GM12878 (cell line): ENCODE measurements around the gene GNAO1. TPM values are rescaled to one million over a fixed set of nuclear protein-coding genes. Genes with fewer than 3 reads are reported as not detected.

Experiments used
- ATAC-seq: fragments of 200-7000 bp; cut with Tn5 transposase; 3 replicates; pipeline ENCODE4 v1.9.1; 2020; ENCODE audit warnings: mild to moderate bottlenecking, moderate library complexity
- BruUV-seq: library from RNA; stranded (reverse); fragments of 400-500 nt; replicated peaks from 2 replicates; lab custom pipeline; 2021; lab: Mats Ljungman, UMichigan
- CTCF ChIA-PET: fragments of 300-600 bp; sonication (Branson Sonifier 250); formaldehyde crosslinking; extraction: SDS; loops from one replicate; lab custom pipeline; 2021; ENCODE audit warnings: inconsistent platforms; lab: Yijun Ruan, JAX
- POLR2A ChIA-PET: fragments of 350-600 bp; formaldehyde crosslinking; extraction: SDS; loops from one replicate; lab custom pipeline; 2021; ENCODE audit warnings: inconsistent platforms; lab: Charles Lee
- RAD21 ChIA-PET: fragments of 300-600 bp; sonication (Branson Sonifier 250); formaldehyde crosslinking; loops from one replicate; lab custom pipeline; 2023; ENCODE audit warnings: antibody characterized with exemption; ENCODE audit not compliant: unreplicated experiment; lab: Charles Lee
- SMC1A ChIA-PET: fragments of 300-600 bp; sonication (Branson Sonifier 250); formaldehyde crosslinking; loops from one replicate; lab custom pipeline; 2023; ENCODE audit not compliant: unreplicated experiment, uncharacterized antibody; lab: Charles Lee
- DNase-seq: peaks from one replicate; pipeline ENCODE4 v3.0.0-alpha.2; 2011; ENCODE audit warnings: low read depth, low spot score
- FAIRE-seq: peaks from 3 replicates; lab custom pipeline; 2011; peaks lifted over from hg19 to GRCh38; lab: Jason Lieb, UNC
- H2AFZ ChIP-seq: 2 replicates; pipeline ENCODE4 v1.6.0; 2011; ENCODE audit warnings: low read depth, low read length, control low read depth; ENCODE audit not compliant: control insufficient read depth
- H3K27ac ChIP-seq: 2 replicates; pipeline ENCODE4 v1.5.1; 2011; ENCODE audit warnings: control low read depth; ENCODE audit not compliant: control insufficient read depth, insufficient read depth
- H3K27me3 ChIP-seq, 2 experiments: replicated peaks in 1 of 2; 2 replicates each; pipeline versions ENCODE4 v1.6.0 to v1.6.1; 2011; ENCODE audit warnings: low read length in 1 of 2; ENCODE audit not compliant: control insufficient read depth in 2 of 2, insufficient read depth in 2 of 2
- H3K36me3 ChIP-seq, 2 experiments: 2 replicates each; pipeline ENCODE4 v1.5.1; 2011; ENCODE audit warnings: low read length in 1 of 2; ENCODE audit not compliant: control insufficient read depth in 2 of 2, insufficient read depth in 2 of 2
- H3K4me1 ChIP-seq: 2 replicates; pipeline ENCODE4 v1.6.1; 2011; ENCODE audit warnings: mild to moderate bottlenecking, low read length, moderate library complexity, mixed read lengths; ENCODE audit not compliant: control insufficient read depth, insufficient read depth
- H3K4me2 ChIP-seq: 2 replicates; pipeline ENCODE4 v1.6.0; 2011; ENCODE audit warnings: control low read depth; ENCODE audit not compliant: control insufficient read depth, insufficient read depth
- H3K4me3 ChIP-seq: fragments of 200-600 bp; sonication (generic); 2 replicates; pipeline ENCODE4 v1.5.1; 2016
- H3K79me2 ChIP-seq: 2 replicates; pipeline ENCODE4 v1.6.0; 2011; ENCODE audit warnings: low read length; ENCODE audit not compliant: control insufficient read depth, insufficient read depth
- H3K9ac ChIP-seq: 2 replicates; pipeline ENCODE4 v1.8.0; 2011; ENCODE audit warnings: low read length, control low read depth, mixed read lengths; ENCODE audit not compliant: control insufficient read depth, insufficient read depth
- H3K9me3 ChIP-seq: replicated peaks from 3 replicates; pipeline ENCODE4 v1.5.1; 2011; ENCODE audit warnings: mild to moderate bottlenecking, low read length; ENCODE audit not compliant: control insufficient read depth, insufficient read depth
- H4K20me1 ChIP-seq: 2 replicates; pipeline ENCODE4 v1.6.0; 2011; ENCODE audit not compliant: control insufficient read depth, insufficient read depth
- BACH1 ChIP-seq: fragments of 450-650 bp; IDR thresholded peaks from 2 replicates; pipeline ENCODE4 v1.6.1; 2017; ENCODE audit warnings: mild to moderate bottlenecking, borderline replicate concordance
- BRCA1 ChIP-seq: IDR thresholded peaks from 2 replicates; pipeline ENCODE4 v1.6.1; 2011; ENCODE audit warnings: low read depth, low read length, improper control_type of control experiment
- CEBPB ChIP-seq, 2 experiments: fragments of 150-350 bp in 1 of 2; IDR thresholded peaks; 2 replicates each; pipeline ENCODE4 v1.6.1; 2012 to 2014; ENCODE audit warnings: low read depth in 2 of 2, low read length in 2 of 2, borderline replicate concordance in 1 of 2, inconsistent platforms in 1 of 2
- CTCF ChIP-seq, 3 experiments: IDR thresholded peaks in 2 of 3; conservative IDR thresholded peaks in 1 of 3; 2 replicates each; pipeline ENCODE4 v1.5.1; 2011; ENCODE audit warnings: low read depth in 3 of 3, low read length in 3 of 3, mild to moderate bottlenecking in 3 of 3, control low read depth in 2 of 3, moderate library complexity in 2 of 3, inconsistent platforms in 1 of 3, mixed read lengths in 1 of 3; ENCODE audit not compliant: control insufficient read depth in 2 of 3, insufficient read depth in 1 of 3; ENCODE audit errors: extremely low read depth in 1 of 3
- DPF2 ChIP-seq: fragments of 450-650 bp; IDR thresholded peaks from 2 replicates; pipeline ENCODE4 v1.6.1; 2017; ENCODE audit warnings: mild to moderate bottlenecking
- HDAC2 ChIP-seq: fragments of 200-600 bp; sonication (generic); IDR thresholded peaks from 2 replicates; pipeline ENCODE4 v1.6.1; 2017
- POLR2A ChIP-seq: IDR thresholded peaks from 2 replicates; pipeline ENCODE4 v1.6.1; 2011; ENCODE audit warnings: low read depth, mild to moderate bottlenecking, low read length
- RUNX3 ChIP-seq: IDR thresholded peaks from 2 replicates; pipeline ENCODE4 v1.6.1; 2012; ENCODE audit warnings: low read length, inconsistent platforms
- SPI1 ChIP-seq: IDR thresholded peaks from 2 replicates; pipeline ENCODE4 v1.6.1; 2011; ENCODE audit warnings: low read depth, mild to moderate bottlenecking, low read length, moderate library complexity, borderline replicate concordance; ENCODE audit not compliant: insufficient read depth
- SREBF1 ChIP-seq: IDR thresholded peaks from 2 replicates; pipeline ENCODE4 v1.6.1; 2012; ENCODE audit warnings: mild to moderate bottlenecking, low read length
- ZNF622 ChIP-seq: fragments of 450-650 bp; IDR thresholded peaks from 2 replicates; pipeline ENCODE4 v1.6.1; 2017; ENCODE audit warnings: mild to moderate bottlenecking, inconsistent platforms
- WGBS: methylation state at CpG from one replicate; pipeline ENCODE4 v1.1.6; 2016; ENCODE audit warnings: low lambda C conversion rate; ENCODE audit not compliant: insufficient replicate concordance, insufficient coverage; ENCODE audit errors: missing lambda C conversion rate; 5-methylcytosine and 5-hydroxymethylcytosine counted together
- in situ Hi-C: fragments of 300-500 bp; cut with MboI; formaldehyde crosslinking; loops from 9 replicates; pipeline ENCODE4 v1.14.3; 2018; ENCODE audit warnings: mixed read lengths
- intact Hi-C: fragments of 100-400 bp; cut with micrococcal nuclease; formaldehyde crosslinking; loops from one replicate; pipeline ENCODE4 v1.14.2; 2022; ENCODE audit not compliant: unreplicated experiment
- polyA plus RNA-seq, 11 experiments: library from polyadenylated mRNA; depleted of rRNA in 4 of 11; unstranded in 6 of 11; stranded (reverse) in 5 of 11; fragments of >200 nt; fragmentation: Nextera tagmentation in 4 of 11; fragmentation: Illumina TruSeq in 1 of 11; extraction: Ambion mirVana in 4 of 11; extraction: Trizol in 1 of 11; gene quantifications; 1 replicate in 1 of 11; 2 replicates in 10 of 11; pipeline versions ENCODE4 v1.2.1 to v1.2.3, GENCODE V29; 2011 to 2016; ENCODE audit warnings: inconsistent platforms in 2 of 11, missing spikeins in 2 of 11, low read depth in 1 of 11
- total RNA-seq, 4 experiments: library from RNA; depleted of rRNA in 3 of 4; stranded (reverse); fragments of >200 nt in 3 of 4; fragmentation: Illumina TruSeq in 1 of 4; extraction: Trizol in 1 of 4; gene quantifications; 2 replicates each; pipeline versions ENCODE4 v1.2.1 to v1.2.3, GENCODE V29; 2013 to 2021
- TF ChIP-seq, protein P1 (sequence below): IDR thresholded peaks from 2 replicates; pipeline ENCODE4 v1.6.1; 2011; ENCODE audit warnings: borderline replicate concordance, low read depth, mild to moderate bottlenecking, moderate library complexity, mixed read lengths, low read length; ENCODE audit not compliant: insufficient read depth; ENCODE audit errors: extremely low read length
- TF ChIP-seq, protein P2 (sequence below): fragments of 450-650 bp; IDR thresholded peaks from 2 replicates; pipeline ENCODE4 v1.6.1; 2017; ENCODE audit warnings: low read depth, mild to moderate bottlenecking, moderate library complexity

Gene GNAO1
- total and polyA plus RNA-seq, 10 of the 15 experiments (the other 5 are each of a cell fraction or from before 2014, with no cell fraction given): 0.05 to 0.28 (median 0.14) TPM; not detected in 6

GRCh38 chr16:56151621-56152020 lies 39.7 kb upstream of the GNAO1 start:
- Histone ChIP-seq H2AFZ (no peak overlapping the region), H3K4me3 (no peak overlapping the region), H3K9ac (no peak overlapping the region), H3K4me1 (no peaks in the 10 kb centered on the region), H3K4me2 (no peak overlapping the region), H4K20me1 (no peaks in the 10 kb centered on the region), H3K36me3 (no peaks in the 10 kb centered on the region), H3K9me3 (no peaks in the 10 kb centered on the region; the same call in 2 of the 3 replicates), H3K79me2 (no peaks in the 10 kb centered on the region), H3K27ac (no peak overlapping the region), H3K27me3 (no peaks in the 10 kb centered on the region; a peak in 1 of 4 replicates)
- no peak for FAIRE-seq
- POLR2A ChIA-PET: no interaction called here
- CTCF ChIA-PET: no interaction called here
- TF ChIP-seq BACH1 (no peak), SREBF1 (no peak), DPF2 (no peak), POLR2A (no peak)
- TF ChIP-seq, protein P1, sequence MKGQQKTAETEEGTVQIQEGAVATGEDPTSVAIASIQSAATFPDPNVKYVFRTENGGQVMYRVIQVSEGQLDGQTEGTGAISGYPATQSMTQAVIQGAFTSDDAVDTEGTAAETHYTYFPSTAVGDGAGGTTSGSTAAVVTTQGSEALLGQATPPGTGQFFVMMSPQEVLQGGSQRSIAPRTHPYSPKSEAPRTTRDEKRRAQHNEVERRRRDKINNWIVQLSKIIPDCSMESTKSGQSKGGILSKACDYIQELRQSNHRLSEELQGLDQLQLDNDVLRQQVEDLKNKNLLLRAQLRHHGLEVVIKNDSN: no peak
- RAD21 ChIA-PET: interaction anchor here (0.7 kb wide), 1 partner anchor 86 kb away, joined by 3 read pairs; no protein-coding TSS in a partner anchor
- intact Hi-C loops (no loop called here), in situ Hi-C loops (no loop called here)
- SMC1A ChIA-PET: interaction anchor here (1.0 kb wide), 1 partner anchor 16 kb away, joined by 3 read pairs; no protein-coding TSS in a partner anchor
- DNase-seq: no peak
- no TSS peak for BruUV-seq
- 18% methylated on average over 2 of the region's 2 CpGs for WGBS
- no peak for ATAC-seq

DNA sequence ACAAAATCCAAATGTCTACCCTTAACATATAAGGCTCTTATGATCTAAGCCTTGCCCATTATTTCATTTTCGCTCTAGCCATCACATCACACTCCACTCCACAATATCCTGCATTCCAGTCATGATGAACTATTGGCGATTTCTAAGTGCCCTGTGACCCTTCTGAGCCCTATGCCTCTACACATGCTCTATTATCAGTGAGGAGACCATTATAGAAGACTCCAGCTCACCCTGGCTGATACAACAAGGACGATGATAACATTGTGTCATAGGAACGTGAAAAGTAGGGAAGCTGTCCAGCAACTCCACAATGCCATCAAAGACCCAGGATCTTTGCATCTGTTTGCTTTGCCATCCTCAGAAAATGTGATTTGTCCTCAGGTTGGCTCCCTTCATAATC lies 29.6 kb upstream of the GNAO1 start:
- H3K4me2 ChIP-seq: no peak overlapping the region
- H3K9ac ChIP-seq: no peak overlapping the region
- SMC1A ChIA-PET: no interaction called here
- no TSS peak for BruUV-seq
- no peak overlapping the region for H3K4me3 ChIP-seq
- POLR2A ChIA-PET: no interaction called here
- no peaks in the 10 kb centered on the region for H3K36me3 ChIP-seq
- CTCF ChIA-PET: no interaction called here
- RAD21 ChIA-PET: no interaction called here
- H3K27ac ChIP-seq: no peak overlapping the region
- H3K79me2 ChIP-seq: no peaks in the 10 kb centered on the region
- intact Hi-C loops (no loop called here), in situ Hi-C loops (no loop called here)
- no peak overlapping the region for H2AFZ ChIP-seq
- peaks cover 8% of the 10 kb centered on the region for H3K4me1 ChIP-seq
- no peak for ATAC-seq
- no peak for DNase-seq
- H4K20me1 ChIP-seq: no peaks in the 10 kb centered on the region
- WGBS: 40% methylated on average over 4 of the region's 4 CpGs
- H3K9me3 ChIP-seq: peaks cover 2% of the 10 kb centered on the region; the same call in 1 of the 3 replicates
- FAIRE-seq: no peak
- no peaks in the 10 kb centered on the region; a peak in 1 of 4 replicates for H3K27me3 ChIP-seq
- no peak for TF ChIP-seq CEBPB (IDR thresholded peaks at IDR 0.05; ENCODE audit: borderline replicate concordance in 1 of 2, low read depth in 2 of 2, low read length in 2 of 2)
- TF ChIP-seq ZNF622: no peak
- TF ChIP-seq, protein P2, sequence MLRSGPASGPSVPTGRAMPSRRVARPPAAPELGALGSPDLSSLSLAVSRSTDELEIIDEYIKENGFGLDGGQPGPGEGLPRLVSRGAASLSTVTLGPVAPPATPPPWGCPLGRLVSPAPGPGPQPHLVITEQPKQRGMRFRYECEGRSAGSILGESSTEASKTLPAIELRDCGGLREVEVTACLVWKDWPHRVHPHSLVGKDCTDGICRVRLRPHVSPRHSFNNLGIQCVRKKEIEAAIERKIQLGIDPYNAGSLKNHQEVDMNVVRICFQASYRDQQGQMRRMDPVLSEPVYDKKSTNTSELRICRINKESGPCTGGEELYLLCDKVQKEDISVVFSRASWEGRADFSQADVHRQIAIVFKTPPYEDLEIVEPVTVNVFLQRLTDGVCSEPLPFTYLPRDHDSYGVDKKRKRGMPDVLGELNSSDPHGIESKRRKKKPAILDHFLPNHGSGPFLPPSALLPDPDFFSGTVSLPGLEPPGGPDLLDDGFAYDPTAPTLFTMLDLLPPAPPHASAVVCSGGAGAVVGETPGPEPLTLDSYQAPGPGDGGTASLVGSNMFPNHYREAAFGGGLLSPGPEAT: no peak
- no peak for TF ChIP-seq RUNX3
- no peak for TF ChIP-seq HDAC2
- TF ChIP-seq SPI1: no peak
- TF ChIP-seq CTCF (IDR thresholded peaks at IDR 0.05 in 2 of 3, conservative IDR thresholded peaks at IDR 0.05 in 1 of 3; ENCODE audit: control insufficient read depth in 2 of 3, extremely low read depth in 1 of 3, insufficient read depth in 1 of 3, low read depth in 3 of 3, low read length in 3 of 3): no peak
- no peak for TF ChIP-seq BRCA1
